Muscle layer of duodenum (tissue), 2 donors: ENCODE data around the gene LCE3C.
"Not testable (repeated sequence)": the region's sequence is repeated elsewhere in the genome, so short reads cannot be mapped to it uniquely, and the experiment has no call there.

Source experiments
- H3K27ac ChIP-seq: one replicate; pipeline ENCODE4 v1.7.0; 2013; ENCODE audit warnings: mild to moderate bottlenecking, low read length
- H3K27me3 ChIP-seq: one replicate; pipeline ENCODE4 v1.7.0; 2013; ENCODE audit warnings: low read depth, mild to moderate bottlenecking, control low read depth, low read length
- H3K36me3 ChIP-seq, 2 donors: one replicate each; pipeline ENCODE4 v1.7.0; 2013; ENCODE audit warnings: low read length in 2 of 2, control low read depth in 1 of 2, mild to moderate bottlenecking in 1 of 2; ENCODE audit not compliant: insufficient read depth in 2 of 2, control insufficient read depth in 1 of 2
- H3K4me1 ChIP-seq, 2 donors: one replicate each; pipeline ENCODE4 v1.7.0; 2013; ENCODE audit warnings: low read length in 2 of 2, mild to moderate bottlenecking in 2 of 2, control low read depth in 1 of 2, moderate library complexity in 1 of 2; ENCODE audit not compliant: insufficient read depth in 2 of 2, control insufficient read depth in 1 of 2
- H3K4me3 ChIP-seq, 2 donors: one replicate each; pipeline ENCODE4 v1.7.0; 2013; ENCODE audit warnings: low read length in 2 of 2, low read depth in 1 of 2, mild to moderate bottlenecking in 1 of 2
- H3K9me3 ChIP-seq, 2 donors: one replicate each; pipeline ENCODE4 v1.7.0; 2013; ENCODE audit warnings: low read length in 2 of 2, control low read depth in 1 of 2, mild to moderate bottlenecking in 1 of 2; ENCODE audit not compliant: control insufficient read depth in 1 of 2
- donor health status: healthy.

LCE3C gene

GRCh38 chr1:152599934-152600333 is at the start of gene LCE3C:
Gene LCE3C (plus strand): TSS chr1:152600234. CDS start chr1:152600732, 498 bp downstream.
- Histone ChIP-seq H3K4me3 (no peak within 1 kb of the TSS), H3K27ac (no peak within 1 kb of the TSS), H3K27me3 (no peaks in the 10 kb centered on the region), H3K9me3 (no peaks in the 10 kb centered on the region), H3K4me1 (no peaks in the 10 kb centered on the region), H3K36me3 (no peaks in the 10 kb centered on the region)

GRCh38 chr1:152565115-152565514 is 34.9 kb upstream of the LCE3C start:
- no peaks in the 10 kb centered on the region for H3K27me3 ChIP-seq
- no peaks in the 10 kb centered on the region for H3K36me3 ChIP-seq
- peaks cover 0 to 7% of the 10 kb centered on the region in 2 donors for H3K9me3 ChIP-seq
- H3K4me3 ChIP-seq = no peak overlapping the region
- no peak overlapping the region for H3K27ac ChIP-seq
- no peaks in the 10 kb centered on the region for H3K4me1 ChIP-seq

- H3K27me3 ChIP-seq = no peaks in the 10 kb centered on the region
Measured at GRCh38 chr1:152565535-152566215, 34.4 kb upstream of the LCE3C start.

GRCh38 chr1:152566681-152567080 is 33.4 kb upstream of the LCE3C start, which contains the start of gene LCE3E:
Gene LCE3E (minus strand): TSS chr1:152566780. CDS start chr1:152566208, 572 bp downstream.
- Histone ChIP-seq H3K9me3 (peaks cover 0 to 11% of the 10 kb centered on the region in 2 donors), H3K36me3 (no peaks in the 10 kb centered on the region), H3K4me1 (no peaks in the 10 kb centered on the region), H3K27ac (no peak within 1 kb of the TSS), H3K27me3 (no peaks in the 10 kb centered on the region), H3K4me3 (no peak within 1 kb of the TSS)

More at GRCh38 chr1:152565535-152566215, 34.4 kb upstream of the LCE3C start:
- Histone ChIP-seq H3K9me3 (peaks cover 0 to 11% of the 10 kb centered on the region in 2 donors), H3K4me1 (no peaks in the 10 kb centered on the region), H3K4me3 (no peak overlapping the region), H3K27ac (no peak overlapping the region), H3K36me3 (no peaks in the 10 kb centered on the region)

GRCh38 chr1:152577168-152577567 is 22.9 kb upstream of the LCE3C start:
- H3K27ac ChIP-seq = no peak overlapping the region
- H3K27me3 ChIP-seq = no peaks in the 10 kb centered on the region
- no peaks in the 10 kb centered on the region for H3K4me1 ChIP-seq
- H3K9me3 ChIP-seq = no peaks in the 10 kb centered on the region
- H3K36me3 ChIP-seq = no peaks in the 10 kb centered on the region
- H3K4me3 ChIP-seq = no peak overlapping the region

- not testable (repeated sequence) for H3K9me3 ChIP-seq, H3K4me3 ChIP-seq, H3K27ac ChIP-seq, H3K27me3 ChIP-seq, H3K36me3 ChIP-seq, H3K4me1 ChIP-seq
Measured at GRCh38 chr1:152579526-152579925, 20.5 kb upstream of the LCE3C start.

GRCh38 chr1:152580433-152580832 is 19.6 kb upstream of the LCE3C start, which contains the start of gene LCE3D:
Gene LCE3D (minus strand): TSS chr1:152580516. CDS start chr1:152579936, 580 bp downstream.
- H3K4me3 ChIP-seq = no peak within 1 kb of the TSS
- H3K9me3 ChIP-seq = no peaks in the 10 kb centered on the region
- H3K4me1 ChIP-seq = no peaks in the 10 kb centered on the region
- no peaks in the 10 kb centered on the region for H3K27me3 ChIP-seq
- H3K27ac ChIP-seq = no peak within 1 kb of the TSS
- no peaks in the 10 kb centered on the region for H3K36me3 ChIP-seq

- Histone ChIP-seq H3K9me3 (no peaks in the 10 kb centered on the region), H3K4me3 (no peak overlapping the region), H3K27me3 (no peaks in the 10 kb centered on the region), H3K27ac (no peak overlapping the region), H3K4me1 (no peaks in the 10 kb centered on the region), H3K36me3 (no peaks in the 10 kb centered on the region)
Measured at GRCh38 chr1:152582647-152583046, 17.4 kb upstream of the LCE3C start.

GRCh38 chr1:152585586-152585985 is 14.4 kb upstream of the LCE3C start:
- Histone ChIP-seq H3K36me3 (no peaks in the 10 kb centered on the region), H3K27ac (no peak overlapping the region), H3K27me3 (no peaks in the 10 kb centered on the region), H3K9me3 (no peaks in the 10 kb centered on the region), H3K4me1 (no peaks in the 10 kb centered on the region), H3K4me3 (no peak overlapping the region)

GRCh38 chr1:152596986-152597385 is 3.0 kb upstream of the LCE3C start:
- Histone ChIP-seq H3K4me1 (no peaks in the 10 kb centered on the region), H3K27ac (no peak overlapping the region), H3K9me3 (no peaks in the 10 kb centered on the region), H3K4me3 (no peak overlapping the region), H3K27me3 (no peaks in the 10 kb centered on the region), H3K36me3 (no peaks in the 10 kb centered on the region)

- H3K4me3 ChIP-seq = no peak within 1 kb of the TSS
- H3K36me3 ChIP-seq = no peaks in the 10 kb centered on the region
- H3K9me3 ChIP-seq = peaks cover 0 to 10% of the 10 kb centered on the region in 2 donors
- no peak within 1 kb of the TSS for H3K27ac ChIP-seq
- no peaks in the 10 kb centered on the region for H3K27me3 ChIP-seq
- no peaks in the 10 kb centered on the region for H3K4me1 ChIP-seq
Measured at GRCh38 chr1:152613511-152613910, 13.5 kb downstream of the LCE3C start, which contains the start of gene LCE3B. Gene LCE3B (plus strand): TSS chr1:152613811. CDS start chr1:152613811, 0 bp downstream.

GRCh38 chr1:152621993-152622392 is 22.0 kb downstream of the LCE3C start:
- no peaks in the 10 kb centered on the region for H3K4me1 ChIP-seq
- no peaks in the 10 kb centered on the region for H3K36me3 ChIP-seq
- H3K27me3 ChIP-seq = no peaks in the 10 kb centered on the region
- H3K27ac ChIP-seq = no peak overlapping the region
- H3K9me3 ChIP-seq = peaks cover 5 to 20% of the 10 kb centered on the region in 2 donors
- no peak overlapping the region for H3K4me3 ChIP-seq
